Stomach (tissue), 4 donors: Measurements from ENCODE around the gene TSHZ2.

Experiments
- CTCF ChIP-seq, 7 experiments: fragments of 450-650 bp in 4 of 7; fragments of 200-600 bp in 3 of 7; sonication (generic) in 3 of 7; IDR thresholded peaks; one replicate each; pipeline ENCODE4 v1.5.1; 2016 to 2019; ENCODE audit warnings: antibody characterized with exemption in 7 of 7, control low read depth in 2 of 7, mild to moderate bottlenecking in 1 of 7
- EP300 ChIP-seq: sonication (generic); formaldehyde crosslinking; IDR thresholded peaks from one replicate; pipeline ENCODE4 v1.6.1; 2017; ENCODE audit warnings: antibody characterized with exemption

- TF ChIP-seq CTCF (IDR thresholded peaks at IDR 0.05) (no peak), EP300 (no peak)
Measured at GRCh38 chr20:53231061-53231460, 258.9 kb downstream of the TSHZ2 start.
